ENCODE data around the gene SYNM.

The SYNM gene

GRCh38 chr15:99123713-99124451 lies 19.0 kb downstream of the SYNM start:
- DNase-seq, result peak; percentile 85

GRCh38 chr15:99124641-99125040 lies 19.8 kb downstream of the SYNM start:
- no peak for DNase-seq

- DNase-seq, result no peak
Measured at GRCh38 chr15:99125061-99125891, 20.4 kb downstream of the SYNM start.

GRCh38 chr15:99126131-99126588 lies 21.3 kb downstream of the SYNM start:
- DNase-seq, result no peak

GRCh38 chr15:99126930-99127329 lies 22.1 kb downstream of the SYNM start:
- DNase-seq, result no peak

GRCh38 chr15:99127773-99128172 lies 22.9 kb downstream of the SYNM start:
- no peak for DNase-seq

- DNase-seq, result no peak
Measured at GRCh38 chr15:99128411-99128810, 23.5 kb downstream of the SYNM start.

GRCh38 chr15:99129644-99130043 lies 24.8 kb downstream of the SYNM start:
- no peak for DNase-seq

GRCh38 chr15:99130314-99130713 lies 25.4 kb downstream of the SYNM start:
- no peak for DNase-seq

GRCh38 chr15:99130765-99131440 lies 26.0 kb downstream of the SYNM start:
- DNase-seq, result no peak

GRCh38 chr15:99131441-99132023 lies 26.7 kb downstream of the SYNM start:
- DNase-seq, result no peak

GRCh38 chr15:99132122-99132521 lies 27.2 kb downstream of the SYNM start:
- no peak for DNase-seq

GRCh38 chr15:99132634-99133287 lies 27.9 kb downstream of the SYNM start:
- DNase-seq, result no peak

- DNase-seq, result no peak
Measured at GRCh38 chr15:99134317-99134821, 29.5 kb downstream of the SYNM start.

GRCh38 chr15:99135194-99135593 lies 30.3 kb downstream of the SYNM start:
- DNase-seq, result no peak

- DNase-seq, result no peak
Measured at GRCh38 chr15:99137111-99137546, 32.2 kb downstream of the SYNM start.

GRCh38 chr15:99137877-99138276 lies 33.0 kb downstream of the SYNM start:
- no peak for DNase-seq

GRCh38 chr15:99138491-99138982 lies 33.7 kb downstream of the SYNM start:
- DNase-seq, result no peak

GRCh38 chr15:99139276-99139675 lies 34.4 kb downstream of the SYNM start:
- DNase-seq, result no peak

- DNase-seq, result no peak
Measured at GRCh38 chr15:99140590-99140989, 35.7 kb downstream of the SYNM start.

- no peak for DNase-seq
Measured at GRCh38 chr15:99141943-99142342, 37.1 kb downstream of the SYNM start.

GRCh38 chr15:99142562-99142961 lies 37.7 kb downstream of the SYNM start:
- DNase-seq, result no peak
